Stimulated activated CD4-positive, alpha-beta T cell treated with anti-CD3 and anti-CD28 coated beads, Interleukin-4, amount 100 ng/mL, for 4 hours (primary cell): ENCODE measurements around the gene TMBIM1.
A peak's percentile ranks its signal among the peaks of the same experiment; 100 is the strongest.

Experiments
- DNase-seq, 2 experiments: peaks; one replicate each; pipeline ENCODE4 v3.0.0-alpha.2; 2020

TMBIM1 gene

GRCh38 chr2:218271487-218271797 lies 20.9 kb downstream of the TMBIM1 start:
- no peak for DNase-seq

- DNase-seq = no peak
These were observed 21.4 kb downstream of the TMBIM1 start for GRCh38 chr2:218270721-218271486.

DNA sequence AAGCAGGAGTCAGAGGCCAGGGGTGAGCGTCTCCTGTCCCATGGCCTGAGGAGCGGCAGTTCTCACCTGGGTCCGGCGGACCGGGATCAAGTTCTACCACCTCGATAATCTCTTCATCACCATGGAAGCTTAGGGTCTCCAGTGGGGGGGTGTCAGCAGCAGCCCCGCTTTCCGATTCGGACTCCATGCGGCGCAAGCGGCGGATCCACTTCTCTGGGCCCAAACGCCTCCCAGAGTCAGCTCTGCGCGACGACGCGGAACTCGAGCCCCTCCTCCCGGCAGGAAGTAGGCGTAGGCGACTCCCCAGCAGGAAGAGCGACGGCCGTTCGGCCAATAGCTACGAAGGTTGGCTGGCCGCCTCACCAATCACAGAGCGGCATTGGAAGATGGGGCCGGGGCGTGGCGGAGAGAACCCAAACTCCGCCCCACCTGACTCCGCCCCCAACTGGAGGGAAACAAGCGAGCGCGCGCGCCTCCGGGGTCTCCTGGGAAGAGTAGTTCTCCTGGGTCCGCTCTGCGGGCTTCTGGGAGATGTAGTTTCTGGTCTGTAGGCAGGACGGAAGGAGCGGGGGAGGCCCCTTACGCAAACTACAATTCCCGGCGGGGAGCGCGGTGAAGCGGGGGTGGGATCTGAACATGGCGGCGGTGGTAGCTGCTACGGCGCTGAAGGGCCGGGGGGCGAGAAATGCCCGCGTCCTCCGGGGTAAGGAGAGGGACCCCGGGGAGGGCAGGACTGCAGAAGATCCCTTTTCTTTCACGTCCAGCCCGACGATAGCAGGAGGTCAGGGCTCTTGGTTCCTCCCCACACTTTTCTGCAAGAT lies 22.2 kb downstream of the TMBIM1 start, which contains the start of the genes AAMP and PNKD:
TSS of gene AAMP (minus strand) at position 238 of the 821 bp plus-strand sequence. CDS start at position 187, 51 bp downstream.
TSS of gene PNKD (plus strand) at position 620 of the 821 bp plus-strand sequence. CDS start at position 637, 17 bp downstream.
- peak; percentile 100 for DNase-seq

- DNase-seq = no peak
These were observed 25.0 kb downstream of the TMBIM1 start for GRCh38 chr2:218267259-218267658.

DNA sequence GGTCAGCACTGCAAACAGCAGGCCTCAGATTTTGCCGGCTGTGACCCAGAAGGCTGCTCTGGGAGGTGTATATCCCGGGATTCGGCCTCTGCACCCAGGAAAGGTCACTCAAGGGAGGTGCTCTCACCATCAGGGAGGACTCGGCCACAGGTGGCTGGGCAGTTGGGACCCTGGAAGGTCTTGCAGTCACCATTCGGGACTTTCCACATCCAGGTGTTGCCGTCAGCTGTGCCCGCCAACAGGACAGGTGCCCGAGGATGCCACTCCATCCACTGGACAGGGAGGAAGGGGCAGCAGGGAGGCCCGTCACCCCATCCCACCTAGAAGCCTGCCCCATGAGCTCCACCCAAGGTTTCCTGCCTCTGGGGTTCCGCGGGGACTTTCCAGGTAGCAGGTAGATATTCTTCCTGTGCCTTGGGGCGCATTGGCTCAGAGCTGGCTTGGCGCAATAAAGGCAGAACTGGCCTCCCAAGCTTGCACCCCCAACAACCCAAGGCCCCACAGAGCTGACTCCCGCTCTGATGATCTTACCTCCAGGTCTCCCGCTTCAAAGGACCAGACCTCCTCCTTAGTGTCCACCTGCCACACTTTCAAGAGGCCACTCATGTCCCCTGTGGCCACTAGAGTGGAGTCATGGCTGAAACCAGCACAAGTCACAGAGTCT lies 25.9 kb downstream of the TMBIM1 start:
- DNase-seq = no peak

DNA sequence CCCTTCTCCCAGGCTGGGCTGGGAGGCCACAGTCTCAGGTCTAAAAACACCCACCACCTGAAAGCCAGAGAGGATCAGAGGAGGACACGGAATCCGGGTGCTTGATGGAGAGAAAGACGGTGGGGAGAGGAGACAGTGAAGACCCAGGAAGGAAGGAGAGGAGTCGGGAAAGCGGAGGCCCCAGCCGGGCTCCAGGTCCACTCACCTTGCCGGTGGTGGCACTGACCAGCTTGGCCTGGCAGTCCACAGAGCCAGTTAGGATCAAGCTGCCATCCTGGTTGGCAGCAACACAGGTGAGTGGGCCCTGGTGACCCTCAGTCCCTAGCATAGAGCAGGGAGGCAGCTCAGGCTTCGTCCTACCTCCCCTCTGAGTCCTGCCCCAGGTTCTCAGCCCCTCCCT lies 26.7 kb downstream of the TMBIM1 start:
- no peak for DNase-seq

DNA sequence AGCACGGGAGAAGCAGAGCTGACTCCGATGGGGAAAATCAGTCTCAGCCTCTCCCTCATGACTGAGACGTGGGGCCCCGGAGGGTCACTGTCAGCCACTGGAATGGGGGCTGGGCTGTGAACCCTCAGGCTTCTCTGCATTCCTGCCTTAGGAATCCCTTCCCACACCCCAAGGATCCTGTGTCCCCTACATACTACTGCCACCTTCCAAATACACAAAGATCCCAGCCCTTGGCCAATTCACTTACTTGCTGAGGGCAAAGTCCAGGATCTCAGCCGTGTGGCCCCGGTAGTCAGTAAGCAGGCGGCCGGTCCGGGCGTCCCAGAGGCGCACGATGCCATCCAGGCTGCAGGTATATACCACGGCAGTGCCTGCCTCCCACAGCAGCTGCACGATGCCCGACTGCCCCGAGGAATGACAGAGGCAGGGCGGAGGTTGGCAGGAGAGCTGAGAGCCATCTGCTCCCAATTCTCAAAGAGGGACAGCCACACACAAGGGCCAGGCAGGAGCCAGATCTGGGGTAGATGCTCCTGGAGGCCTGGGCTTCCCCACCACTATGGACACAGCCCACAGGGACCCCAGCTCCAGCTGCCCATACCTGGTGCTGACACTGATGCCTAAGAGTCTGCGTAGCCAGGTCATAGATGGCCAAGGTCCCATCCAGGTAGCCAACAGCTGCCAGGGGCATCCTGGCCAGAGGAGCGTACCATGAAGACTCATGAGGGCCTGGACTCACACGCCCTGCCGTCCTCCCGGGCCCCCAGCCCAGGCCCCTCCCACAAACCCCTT lies 27.3 kb downstream of the TMBIM1 start:
- no peak for DNase-seq

DNA sequence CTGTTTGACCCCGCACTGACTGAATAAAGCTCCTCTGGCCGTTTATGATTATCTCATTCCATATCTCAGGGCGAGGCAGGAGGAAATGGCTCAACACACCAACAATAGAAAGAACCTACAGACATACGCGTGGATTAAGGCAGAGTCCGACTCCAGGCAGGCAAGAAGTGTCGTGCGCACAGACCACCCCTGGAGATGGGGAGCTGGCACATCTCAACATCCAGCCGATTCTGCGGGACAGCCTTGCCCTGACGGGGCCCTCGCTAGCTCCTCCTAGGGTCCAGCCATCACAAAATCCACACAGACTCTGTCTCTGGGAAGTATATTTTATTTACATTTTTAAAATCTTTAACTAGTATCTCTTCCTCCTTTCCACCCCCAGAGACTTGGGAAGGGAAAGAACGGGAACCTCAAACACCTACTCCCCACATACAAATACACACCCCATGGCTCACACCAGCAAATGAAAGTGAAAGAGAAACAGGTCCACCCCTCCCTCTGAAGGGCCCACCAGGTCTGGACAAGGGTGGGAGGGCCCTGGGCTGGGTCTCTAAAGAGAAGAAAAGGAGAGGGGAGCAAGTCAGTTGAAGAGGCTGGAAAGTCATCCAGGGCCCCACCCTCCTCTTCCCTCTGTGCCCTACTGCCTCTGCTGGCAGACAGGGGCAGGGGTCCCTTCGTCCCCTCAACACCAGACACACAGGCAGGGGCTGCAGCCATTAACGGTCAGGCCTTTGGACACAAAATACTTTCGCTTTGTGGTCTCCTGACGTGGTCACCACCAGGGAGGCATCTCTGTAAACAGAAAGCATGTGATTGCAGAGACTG lies 28.3 kb downstream of the TMBIM1 start:
- DNase-seq = no peak

DNA sequence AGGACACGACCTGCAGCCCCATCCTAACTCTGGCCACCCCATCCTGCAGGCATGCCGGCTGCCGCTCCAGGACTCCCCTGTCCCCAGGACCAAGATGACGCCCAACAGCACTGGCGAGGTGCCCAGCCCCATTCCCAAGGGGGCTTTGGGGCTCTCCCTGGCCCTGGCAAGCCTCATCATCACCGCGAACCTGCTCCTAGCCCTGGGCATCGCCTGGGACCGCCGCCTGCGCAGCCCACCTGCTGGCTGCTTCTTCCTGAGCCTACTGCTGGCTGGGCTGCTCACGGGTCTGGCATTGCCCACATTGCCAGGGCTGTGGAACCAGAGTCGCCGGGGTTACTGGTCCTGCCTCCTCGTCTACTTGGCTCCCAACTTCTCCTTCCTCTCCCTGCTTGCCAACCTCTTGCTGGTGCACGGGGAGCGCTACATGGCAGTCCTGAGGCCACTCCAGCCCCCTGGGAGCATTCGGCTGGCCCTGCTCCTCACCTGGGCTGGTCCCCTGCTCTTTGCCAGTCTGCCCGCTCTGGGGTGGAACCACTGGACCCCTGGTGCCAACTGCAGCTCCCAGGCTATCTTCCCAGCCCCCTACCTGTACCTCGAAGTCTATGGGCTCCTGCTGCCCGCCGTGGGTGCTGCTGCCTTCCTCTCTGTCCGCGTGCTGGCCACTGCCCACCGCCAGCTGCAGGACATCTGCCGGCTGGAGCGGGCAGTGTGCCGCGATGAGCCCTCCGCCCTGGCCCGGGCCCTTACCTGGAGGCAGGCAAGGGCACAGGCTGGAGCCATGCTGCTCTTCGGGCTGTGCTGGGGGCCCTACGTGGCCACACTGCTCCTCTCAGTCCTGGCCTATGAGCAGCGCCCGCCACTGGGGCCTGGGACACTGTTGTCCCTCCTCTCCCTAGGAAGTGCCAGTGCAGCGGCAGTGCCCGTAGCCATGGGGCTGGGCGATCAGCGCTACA lies 29.4 kb downstream of the TMBIM1 start:
- no peak for DNase-seq

- DNase-seq = no peak
These were observed 30.1 kb downstream of the TMBIM1 start for GRCh38 chr2:218262237-218262600.

- DNase-seq = no peak
These were observed 30.7 kb downstream of the TMBIM1 start for GRCh38 chr2:218261423-218262236.

DNA sequence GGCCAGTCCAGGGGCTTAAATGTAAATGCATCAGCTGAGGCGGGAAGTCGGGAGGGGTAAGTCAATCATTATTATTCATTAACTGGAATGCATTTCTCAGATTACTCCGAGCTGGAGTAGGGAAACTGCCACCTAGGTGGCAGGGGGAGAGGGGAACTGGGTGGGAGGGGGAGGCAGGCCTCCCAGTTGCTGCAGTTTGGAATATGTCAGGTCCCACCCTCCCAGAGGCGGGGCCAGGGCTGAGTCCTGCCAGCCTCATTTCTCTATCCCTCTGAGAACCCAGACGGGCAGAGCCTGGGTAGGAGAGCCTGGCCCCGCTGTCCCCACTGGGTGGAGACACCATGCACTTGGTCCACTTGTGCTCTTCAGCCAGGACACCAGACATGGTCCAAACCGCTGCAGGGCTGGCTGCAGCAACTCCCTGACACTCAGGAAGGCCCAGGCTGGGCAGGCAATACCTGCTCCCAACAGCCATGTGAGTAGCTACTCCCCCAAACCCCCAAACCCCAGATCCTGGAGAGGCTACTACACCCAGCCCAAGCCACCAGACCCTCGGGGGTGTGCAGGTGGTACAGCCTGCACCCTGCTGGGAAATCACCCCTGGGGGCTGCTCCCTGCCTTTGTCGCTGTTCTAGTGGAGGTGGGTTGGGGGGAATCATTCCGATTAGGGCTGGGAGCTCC lies 31.4 kb downstream of the TMBIM1 start, which contains the start of gene GPBAR1:
TSS of gene GPBAR1 (plus strand) at position 274 of the 681 bp plus-strand sequence. CDS start 1,710 bp downstream, outside the sequence.
- no peak for DNase-seq

DNA sequence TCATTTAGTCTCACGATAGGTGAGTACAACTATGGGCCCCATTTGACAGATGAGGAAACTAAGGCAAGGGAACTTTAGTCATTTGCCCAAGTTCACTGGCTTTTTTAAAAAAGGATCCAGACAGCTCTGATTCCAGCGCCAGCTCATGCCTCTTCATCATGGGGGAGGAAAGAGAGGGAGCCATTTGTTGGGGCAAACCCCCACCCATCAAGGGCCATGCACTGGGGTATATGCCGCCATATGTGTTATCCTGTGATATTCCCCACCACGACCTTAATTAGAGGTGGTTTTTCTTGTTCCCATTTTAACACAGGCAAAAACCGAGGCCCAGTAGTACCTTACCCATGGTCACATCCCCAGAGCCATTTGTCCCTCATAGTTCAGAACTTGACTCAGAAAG lies 32.1 kb downstream of the TMBIM1 start:
- no peak for DNase-seq

DNA sequence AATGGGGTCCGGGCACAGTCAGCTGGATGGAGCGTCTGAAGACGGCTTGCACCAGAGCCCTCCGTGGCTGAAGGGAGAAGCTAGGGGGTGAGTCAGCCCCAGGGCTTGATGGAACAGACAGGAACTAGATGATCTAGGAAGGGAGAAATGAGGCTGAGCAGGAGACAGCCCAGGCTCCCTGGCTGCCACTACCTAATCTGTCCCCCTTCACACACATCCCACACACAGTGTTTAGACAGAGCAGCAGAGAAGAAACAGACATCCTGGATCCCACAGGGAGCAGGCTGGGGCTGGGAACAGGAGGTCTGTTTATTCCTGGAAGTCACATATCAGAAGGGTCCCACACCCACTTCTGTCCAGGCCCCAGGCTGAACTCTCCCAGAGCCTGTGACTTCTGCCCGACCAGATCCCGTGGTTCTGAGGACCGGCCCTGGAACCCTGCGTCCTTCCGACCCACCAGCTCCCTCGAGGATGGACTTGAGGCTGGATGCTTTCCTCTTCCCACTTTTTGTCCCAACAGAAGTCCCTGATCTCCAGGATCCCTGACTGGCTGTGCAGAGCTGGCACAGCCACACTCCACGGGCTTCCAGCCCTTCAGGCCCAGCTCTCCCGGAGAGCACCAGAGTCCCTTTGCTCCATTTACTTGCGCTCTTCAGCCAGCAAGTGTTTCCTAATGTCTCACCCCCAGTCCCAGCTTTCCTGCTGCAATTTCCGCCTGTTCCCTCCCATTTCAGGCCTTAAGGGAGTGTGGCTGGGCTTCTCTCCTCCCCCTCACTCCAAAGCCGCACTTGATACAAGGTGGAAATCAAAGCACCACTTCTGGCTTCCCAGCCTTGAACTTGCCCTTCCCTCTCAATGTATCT lies 33.0 kb downstream of the TMBIM1 start:
- no peak for DNase-seq

- peak; percentile 54 to 56 for DNase-seq
These were observed 34.8 kb downstream of the TMBIM1 start for GRCh38 chr2:218257390-218257981.

- DNase-seq = no peak
These were observed 35.5 kb downstream of the TMBIM1 start for GRCh38 chr2:218256612-218257350.

- DNase-seq = no peak
These were observed 36.9 kb downstream of the TMBIM1 start for GRCh38 chr2:218255446-218255845.
